Panc1 (cell line): ENCODE data around the gene RAB21. TPM values are rescaled to one million over a fixed set of nuclear protein-coding genes. Genes with fewer than 3 reads are reported as not detected.

Source experiments
- ATAC-seq: fragments of 200-7000 bp; cut with Tn5 transposase; 2 replicates; pipeline ENCODE4 v1.9.1; 2020; ENCODE audit warnings: mild to moderate bottlenecking, moderate library complexity
- BruUV-seq: library from RNA; stranded (reverse); fragments of 400-500 nt; replicated peaks from 2 replicates; lab custom pipeline; 2021; lab: Mats Ljungman, UMichigan
- CTCF ChIA-PET: fragments of 300-600 bp; sonication (Branson Sonifier 250); formaldehyde crosslinking; loops from one replicate; lab custom pipeline; 2022; ENCODE audit warnings: antibody characterized with exemption; lab: Charles Lee
- POLR2A ChIA-PET: fragments of 300-600 bp; sonication (Branson Sonifier 250); formaldehyde crosslinking; loops from one replicate; lab custom pipeline; 2022; ENCODE audit warnings: antibody characterized with exemption; lab: Charles Lee
- DNase-seq: peaks from one replicate; pipeline ENCODE4 v3.0.0-alpha.2; 2010; ENCODE audit warnings: low read depth, low spot score
- H3K27ac ChIP-seq: 2 replicates; pipeline ENCODE4 v1.5.1; 2011; ENCODE audit warnings: mild to moderate bottlenecking, low read length, inconsistent platforms
- H3K27me3 ChIP-seq: fragments of 200-500 bp; sonication (Bioruptor generic); 2 replicates; pipeline ENCODE4 v1.6.0; 2014; ENCODE audit warnings: low read length, inconsistent platforms; ENCODE audit not compliant: control insufficient read depth, insufficient read depth
- H3K36me3 ChIP-seq: fragments of 200-500 bp; sonication (Bioruptor generic); 2 replicates; pipeline ENCODE4 v1.5.1; 2014; ENCODE audit warnings: inconsistent platforms, mild to moderate bottlenecking, low read length, moderate library complexity; ENCODE audit not compliant: control insufficient read depth, insufficient read depth
- H3K4me1 ChIP-seq: 2 replicates; pipeline ENCODE4 v1.5.1; 2011; ENCODE audit warnings: inconsistent platforms, mild to moderate bottlenecking, low read length, moderate library complexity; ENCODE audit not compliant: control insufficient read depth, insufficient read depth
- H3K4me3 ChIP-seq, 2 experiments: 2 replicates each; pipeline ENCODE4 v1.5.1; 2011 to 2012; ENCODE audit warnings: low read depth in 2 of 2, low read length in 2 of 2, mild to moderate bottlenecking in 2 of 2, inconsistent platforms in 1 of 2, moderate library complexity in 1 of 2
- H3K9me3 ChIP-seq: fragments of 200-500 bp; sonication (Bioruptor generic); 2 replicates; pipeline ENCODE4 v1.5.1; 2014; ENCODE audit warnings: low read depth, mild to moderate bottlenecking, inconsistent platforms, low read length, moderate library complexity; ENCODE audit not compliant: control insufficient read depth, insufficient read depth
- CTCF ChIP-seq: fragments of 450-650 bp; IDR thresholded peaks from 2 replicates; pipeline ENCODE4 v1.5.1; 2017; ENCODE audit warnings: mild to moderate bottlenecking
- POLR2AphosphoS5 ChIP-seq: IDR thresholded peaks from 2 replicates; pipeline ENCODE4 v1.6.1; 2012; ENCODE audit warnings: mild to moderate bottlenecking, low read depth, low read length, moderate library complexity
- REST ChIP-seq, 2 experiments: IDR thresholded peaks; 2 replicates each; pipeline ENCODE4 v1.6.1; 2011 to 2012; ENCODE audit warnings: low read depth in 2 of 2, control low read depth in 1 of 2, low read length in 1 of 2, mild to moderate bottlenecking in 1 of 2, moderate library complexity in 1 of 2; ENCODE audit not compliant: insufficient read depth in 1 of 2
- SIN3A ChIP-seq: IDR thresholded peaks from 2 replicates; pipeline ENCODE4 v1.6.1; 2012; ENCODE audit warnings: low read depth, mild to moderate bottlenecking, low read length, moderate library complexity, borderline replicate concordance; ENCODE audit not compliant: insufficient read depth
- TCF7L2 ChIP-seq: IDR thresholded peaks from 2 replicates; pipeline ENCODE4 v1.6.1; 2011; ENCODE audit warnings: mild to moderate bottlenecking, low read depth, low read length, inconsistent platforms
- in situ Hi-C: cut with HindIII; loops from 2 replicates; pipeline ENCODE4 v1.10.0; 2016; ENCODE audit warnings: low sequenced_read_pairs, low pct_unique_long_range_greater_than_20kb
- intact Hi-C: fragments of 100-400 bp; cut with micrococcal nuclease; formaldehyde crosslinking; loops from one replicate; pipeline ENCODE4 v1.10.0; 2022; ENCODE audit not compliant: unreplicated experiment
- total RNA-seq: library from RNA; stranded (reverse); gene quantifications from one replicate; pipeline ENCODE4 v1.2.1, GENCODE V29; 2021; ENCODE audit not compliant: unreplicated experiment

RAB21 gene
- total RNA-seq, 1 experiment from 2014 or later = 57.2 TPM

GRCh38 chr12:71726548-71726947 lies 28.1 kb upstream of the RAB21 start:
- no peak overlapping the region for H3K4me3 ChIP-seq
- ATAC-seq = no peak
- H3K27ac ChIP-seq = no peak overlapping the region
- in situ Hi-C loops = no loop called here
- ChIA-PET CTCF (no interaction called here), POLR2A (no interaction called here)
- TF ChIP-seq POLR2AphosphoS5 (no peak), SIN3A (no peak), CTCF (no peak), TCF7L2 (no peak)
- no peak for DNase-seq
- H3K27me3 ChIP-seq = no peaks in the 10 kb centered on the region
- intact Hi-C loops = no loop called here
- no TSS peak for BruUV-seq
- no peaks in the 10 kb centered on the region for H3K4me1 ChIP-seq
- H3K36me3 ChIP-seq = no peaks in the 10 kb centered on the region
- no peaks in the 10 kb centered on the region for H3K9me3 ChIP-seq

- CTCF ChIA-PET = no interaction called here
- TF ChIP-seq SIN3A (no peak), POLR2AphosphoS5 (no peak), CTCF (no peak), REST (IDR thresholded peaks at IDR 0.05; ENCODE audit: insufficient read depth in 1 of 2, low read depth in 2 of 2, low read length in 1 of 2) (no peak), TCF7L2 (no peak)
- in situ Hi-C loops = no loop called here
- POLR2A ChIA-PET = no interaction called here
- ATAC-seq (no peak), DNase-seq (no peak)
- intact Hi-C loops = no loop called here
- Histone ChIP-seq H3K4me1 (no peaks in the 10 kb centered on the region), H3K27ac (no peak overlapping the region), H3K4me3 (no peak overlapping the region), H3K36me3 (no peaks in the 10 kb centered on the region), H3K9me3 (no peaks in the 10 kb centered on the region), H3K27me3 (no peaks in the 10 kb centered on the region)
- no TSS peak for BruUV-seq
Measured at GRCh38 chr12:71727958-71728357, 26.7 kb upstream of the RAB21 start.
